Suppressor macrophage treated with lipopolysaccharide for 1 hour (primary cell): ENCODE measurements around the gene PCDHGA3.
"Not testable (repeated sequence)": the region's sequence is repeated elsewhere in the genome, so short reads cannot be mapped to it uniquely, and the experiment has no call there.

Source experiments
- DNase-seq, 3 donors: peaks; one replicate each; pipeline ENCODE4 v3.0.0-alpha.2; 2020 to 2022

The PCDHGA3 gene

DNA sequence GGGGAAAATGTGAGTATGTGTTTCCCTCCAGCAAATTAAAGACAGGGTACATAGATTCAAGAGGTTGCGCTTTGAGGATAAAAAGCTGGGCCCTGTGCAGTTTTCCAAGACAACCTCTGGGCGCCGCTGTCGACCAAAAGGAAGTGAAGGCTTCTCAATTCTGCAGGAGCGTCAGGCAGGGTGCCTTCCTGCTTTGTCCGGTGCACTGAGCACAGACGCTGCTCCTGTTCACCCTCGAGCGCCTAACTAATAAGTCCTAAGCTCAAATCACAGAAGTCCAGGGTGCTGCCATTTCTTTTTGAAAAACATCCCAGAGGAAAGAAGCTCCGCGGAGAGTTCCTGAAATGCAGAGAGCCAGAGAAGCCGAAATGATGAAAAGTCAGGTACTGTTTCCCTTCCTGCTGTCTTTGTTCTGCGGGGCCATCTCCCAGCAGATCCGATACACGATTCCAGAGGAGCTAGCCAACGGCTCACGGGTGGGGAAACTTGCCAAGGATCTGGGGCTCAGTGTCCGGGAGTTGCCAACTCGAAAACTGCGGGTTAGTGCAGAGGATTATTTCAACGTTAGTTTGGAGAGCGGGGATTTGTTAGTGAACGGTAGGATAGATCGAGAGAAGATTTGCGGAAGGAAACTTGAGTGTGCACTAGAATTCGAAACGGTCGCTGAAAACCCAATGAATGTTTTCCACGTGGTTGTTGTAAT lies 6.4 kb downstream of the PCDHGA3 start, which contains the start of gene PCDHGB1:
PCDHGB1 (plus strand) TSS at position 183 of the 703 bp plus-strand sequence; CDS start at position 345, 162 bp downstream.
- DNase-seq = peak in 2 of 3 donors; percentile 31 to 51

DNA sequence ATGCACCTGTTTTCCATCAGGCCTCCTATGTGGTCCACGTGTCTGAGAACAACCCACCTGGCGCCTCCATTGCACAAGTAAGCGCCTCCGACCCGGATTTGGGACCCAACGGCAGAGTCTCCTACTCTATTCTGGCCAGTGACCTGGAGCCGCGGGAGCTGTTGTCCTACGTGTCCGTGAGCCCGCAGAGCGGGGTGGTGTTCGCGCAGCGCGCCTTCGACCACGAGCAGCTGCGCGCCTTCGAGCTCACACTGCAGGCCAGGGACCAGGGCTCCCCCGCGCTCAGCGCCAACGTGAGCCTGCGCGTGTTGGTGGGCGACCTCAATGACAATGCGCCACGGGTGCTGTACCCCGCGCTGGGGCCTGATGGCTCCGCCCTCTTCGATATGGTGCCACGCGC lies 8.0 kb downstream of the PCDHGA3 start:
- no peak for DNase-seq

DNA sequence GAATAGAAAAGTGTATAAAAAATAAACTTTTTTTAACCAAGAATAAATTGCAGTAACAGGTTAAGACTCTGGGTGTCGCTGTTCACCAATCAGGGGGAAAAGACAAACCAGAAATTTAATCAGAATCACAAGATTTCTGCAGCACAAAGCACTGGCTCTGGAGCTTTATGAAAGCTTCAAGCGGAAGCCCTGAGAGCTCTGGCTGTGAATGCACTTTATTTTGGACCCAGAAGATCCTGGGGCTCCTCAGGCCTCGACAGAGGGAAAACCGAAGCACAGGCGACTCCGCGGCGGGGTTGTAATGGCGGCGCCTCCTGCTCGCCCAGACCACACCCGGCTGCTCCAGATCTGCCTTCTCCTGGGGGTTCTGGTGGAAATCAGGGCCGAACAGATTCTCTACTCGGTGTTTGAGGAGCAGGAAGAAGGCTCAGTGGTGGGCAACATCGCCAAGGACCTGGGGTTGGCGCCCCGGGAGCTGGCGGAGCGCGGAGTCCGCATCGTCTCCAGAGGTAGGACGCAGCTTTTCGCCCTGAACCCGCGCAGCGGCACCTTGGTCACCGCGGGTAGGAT lies 11.4 kb downstream of the PCDHGA3 start, which contains the start of gene PCDHGA4:
PCDHGA4 (plus strand) TSS at position 122 of the 570 bp plus-strand sequence; CDS start at position 209, 87 bp downstream.
- peak in 1 of 3 donors; percentile 11 for DNase-seq

DNA sequence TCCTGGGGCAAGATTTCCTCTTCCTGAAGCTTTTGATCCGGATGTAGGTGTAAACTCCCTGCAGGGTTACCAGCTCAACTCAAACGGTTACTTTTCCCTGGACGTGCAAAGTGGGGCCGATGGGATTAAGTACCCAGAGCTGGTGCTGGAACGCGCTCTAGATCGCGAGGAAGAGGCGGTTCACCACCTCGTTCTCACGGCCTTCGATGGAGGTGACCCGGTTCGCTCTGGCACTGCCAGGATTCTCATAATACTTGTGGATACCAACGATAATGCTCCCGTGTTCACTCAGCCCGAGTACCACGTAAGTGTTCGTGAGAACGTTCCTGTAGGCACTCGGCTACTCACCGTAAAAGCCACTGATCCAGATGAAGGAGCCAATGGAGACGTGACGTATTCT lies 12.0 kb downstream of the PCDHGA3 start:
- DNase-seq = no peak

- no peak for DNase-seq
Observed at GRCh38 chr5:141356133-141356532, 12.5 kb downstream of the PCDHGA3 start.

DNA sequence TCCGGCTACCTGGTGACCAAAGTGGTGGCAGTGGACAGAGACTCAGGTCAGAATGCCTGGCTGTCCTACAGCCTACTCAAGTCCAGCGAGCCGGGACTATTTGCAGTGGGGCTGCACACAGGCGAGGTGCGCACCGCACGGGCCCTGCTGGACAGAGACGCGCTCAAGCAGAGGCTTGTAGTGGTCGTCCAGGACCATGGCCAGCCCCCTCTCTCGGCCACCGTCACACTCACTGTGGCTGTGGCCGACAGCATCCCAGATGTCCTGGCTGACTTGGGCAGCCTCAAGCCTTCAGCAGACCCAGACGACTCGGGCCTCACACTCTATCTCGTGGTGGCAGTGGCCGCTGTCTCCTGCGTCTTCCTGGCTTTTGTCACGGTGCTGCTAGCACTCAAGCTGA lies 13.3 kb downstream of the PCDHGA3 start:
- DNase-seq = no peak

GRCh38 chr5:141359790-141360426 lies 16.3 kb downstream of the PCDHGA3 start, which contains the start of gene PCDHGB2:
TSS of gene PCDHGB2 (plus strand) at chr5:141359994. CDS start at chr5:141360136, 142 bp downstream.
- peak; percentile 31 to 43 (median 38) for DNase-seq

DNA sequence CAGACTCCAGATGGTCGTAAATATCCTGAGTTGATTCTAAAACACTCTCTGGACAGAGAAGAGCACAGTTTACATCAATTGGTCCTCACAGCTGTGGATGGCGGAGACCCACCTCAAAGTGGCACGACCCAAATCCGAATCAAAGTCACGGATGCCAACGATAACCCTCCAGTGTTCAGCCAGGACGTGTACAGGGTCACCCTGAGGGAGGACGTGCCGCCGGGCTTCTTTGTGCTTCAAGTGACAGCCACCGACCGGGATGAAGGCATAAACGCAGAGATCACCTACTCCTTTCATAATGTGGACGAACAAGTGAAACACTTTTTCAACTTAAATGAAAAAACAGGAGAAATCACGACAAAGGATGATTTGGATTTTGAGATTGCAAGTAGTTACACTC lies 17.1 kb downstream of the PCDHGA3 start:
- DNase-seq = no peak

DNA sequence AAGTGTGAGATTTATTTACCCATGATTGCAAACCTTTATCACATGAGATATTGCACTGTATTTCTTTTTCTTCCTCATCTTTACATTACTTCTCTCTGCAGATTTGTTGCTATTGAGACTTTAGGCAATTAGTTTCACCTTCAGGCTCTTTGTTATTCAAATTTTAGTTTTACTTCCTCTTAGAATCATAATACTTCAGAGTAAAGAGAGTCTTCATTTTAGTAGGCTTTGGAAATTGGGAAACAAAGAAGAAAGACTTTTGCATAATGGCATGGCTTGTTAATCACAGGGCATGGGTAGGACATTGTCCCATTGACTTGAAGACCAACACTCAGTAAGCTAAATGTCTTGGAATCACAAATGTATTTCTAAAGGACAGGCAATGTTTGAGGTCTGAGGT lies 19.1 kb downstream of the PCDHGA3 start:
- DNase-seq = no peak

DNA sequence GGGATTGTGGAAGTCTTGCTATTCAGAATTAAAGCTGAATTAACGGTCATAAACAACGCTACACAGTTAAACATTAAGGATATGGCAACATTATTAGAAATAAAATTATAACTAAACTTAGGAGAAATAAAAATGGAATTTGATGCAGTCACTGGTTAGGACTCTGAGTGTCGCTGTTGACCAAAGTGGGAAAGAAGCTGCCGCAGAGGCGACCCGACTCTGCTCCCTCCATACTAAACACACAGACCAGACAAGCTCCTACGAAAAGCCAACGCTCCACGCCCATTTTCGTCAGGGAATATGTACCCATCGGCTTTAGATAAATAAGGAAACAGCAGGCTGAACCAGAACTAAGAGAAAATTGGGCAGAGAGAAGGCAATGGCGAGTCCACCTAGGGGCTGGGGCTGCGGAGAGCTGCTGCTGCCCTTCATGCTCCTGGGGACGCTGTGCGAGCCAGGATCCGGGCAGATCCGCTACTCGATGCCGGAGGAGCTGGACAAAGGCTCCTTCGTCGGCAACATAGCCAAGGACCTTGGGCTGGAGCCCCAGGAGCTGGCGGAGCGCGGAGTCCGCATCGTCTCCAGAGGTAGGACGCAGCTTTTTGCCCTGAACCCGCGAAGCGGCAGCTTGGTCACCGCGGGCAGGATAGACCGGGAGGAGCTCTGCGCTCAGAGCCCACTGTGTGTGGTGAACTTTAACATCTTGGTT lies 20.5 kb downstream of the PCDHGA3 start, which contains the start of gene PCDHGA5:
PCDHGA5 (plus strand) TSS at position 211 of the 709 bp plus-strand sequence; CDS start at position 380, 169 bp downstream.
- DNase-seq = no peak

DNA sequence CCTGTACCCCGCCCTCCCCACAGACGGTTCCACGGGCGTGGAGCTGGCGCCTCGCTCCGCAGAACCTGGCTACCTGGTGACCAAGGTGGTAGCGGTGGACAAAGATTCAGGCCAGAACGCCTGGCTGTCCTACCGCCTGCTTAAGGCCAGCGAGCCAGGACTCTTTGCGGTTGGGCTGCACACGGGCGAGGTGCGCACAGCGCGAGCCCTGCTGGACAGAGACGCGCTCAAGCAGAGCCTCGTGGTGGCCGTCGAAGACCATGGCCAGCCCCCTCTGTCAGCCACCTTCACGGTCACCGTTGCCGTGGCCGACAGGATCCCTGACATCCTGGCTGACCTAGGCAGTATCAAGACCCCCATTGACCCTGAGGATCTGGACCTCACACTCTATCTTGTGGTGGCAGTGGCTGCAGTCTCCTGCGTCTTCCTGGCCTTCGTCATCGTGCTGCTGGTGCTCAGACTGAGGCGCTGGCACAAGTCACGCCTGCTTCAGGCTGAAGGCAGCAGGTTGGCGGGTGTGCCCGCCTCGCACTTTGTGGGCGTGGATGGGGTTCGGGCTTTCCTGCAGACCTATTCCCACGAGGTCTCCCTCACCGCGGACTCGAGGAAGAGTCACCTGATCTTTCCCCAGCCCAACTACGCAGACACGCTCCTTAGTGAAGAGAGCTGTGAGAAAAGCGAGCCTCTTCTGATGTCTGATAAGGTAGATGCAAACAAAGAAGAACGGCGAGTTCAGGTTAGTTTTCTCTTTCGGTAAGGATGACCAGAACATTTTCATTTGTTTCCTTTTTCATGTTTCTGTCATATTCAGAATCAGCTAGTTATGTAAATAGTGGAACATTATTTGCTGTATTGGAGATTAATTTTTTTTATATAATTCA lies 22.6 kb downstream of the PCDHGA3 start:
- DNase-seq = no peak

DNA sequence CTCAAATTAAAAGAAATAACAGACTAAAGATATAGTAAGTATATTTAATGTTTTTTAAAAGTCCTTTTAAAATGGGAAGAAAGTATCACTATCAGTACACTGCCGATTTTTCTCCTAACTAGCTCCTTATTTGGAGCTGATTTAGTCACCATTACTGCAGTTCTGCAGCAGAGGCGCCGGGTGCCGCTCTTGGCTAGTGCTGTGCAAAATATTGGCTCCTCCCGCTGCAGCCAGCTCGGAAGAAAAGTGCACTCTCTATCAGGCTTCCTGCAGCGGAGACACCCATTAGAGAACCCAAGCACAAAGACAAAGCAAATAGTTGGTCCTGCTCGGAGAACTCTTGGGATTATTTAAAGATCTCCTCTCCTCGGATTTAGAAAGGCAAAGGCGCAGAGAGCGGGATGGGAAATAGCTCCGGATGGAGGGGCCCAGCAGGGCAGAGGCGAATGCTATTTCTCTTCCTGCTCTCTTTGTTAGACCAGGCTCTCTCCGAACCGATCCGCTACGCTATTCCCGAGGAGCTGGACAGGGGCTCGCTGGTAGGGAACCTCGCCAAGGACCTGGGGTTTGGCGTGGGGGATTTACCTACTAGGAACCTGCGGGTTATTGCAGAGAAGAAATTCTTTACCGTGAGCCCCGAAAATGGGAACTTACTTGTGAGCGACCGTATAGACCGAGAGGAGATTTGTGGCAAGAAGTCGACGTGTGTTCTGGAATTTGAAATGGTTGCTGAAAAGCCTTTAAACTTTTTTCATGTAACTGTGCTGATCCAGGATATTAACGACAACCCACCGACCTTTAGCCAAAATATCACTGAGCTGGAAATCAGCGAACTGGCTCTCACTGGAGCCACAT lies 26.6 kb downstream of the PCDHGA3 start, which contains the start of gene PCDHGB3:
PCDHGB3 (plus strand) TSS at position 249 of the 855 bp plus-strand sequence; CDS start at position 402, 153 bp downstream.
- peak; percentile 34 to 51 (median 39) for DNase-seq

DNA sequence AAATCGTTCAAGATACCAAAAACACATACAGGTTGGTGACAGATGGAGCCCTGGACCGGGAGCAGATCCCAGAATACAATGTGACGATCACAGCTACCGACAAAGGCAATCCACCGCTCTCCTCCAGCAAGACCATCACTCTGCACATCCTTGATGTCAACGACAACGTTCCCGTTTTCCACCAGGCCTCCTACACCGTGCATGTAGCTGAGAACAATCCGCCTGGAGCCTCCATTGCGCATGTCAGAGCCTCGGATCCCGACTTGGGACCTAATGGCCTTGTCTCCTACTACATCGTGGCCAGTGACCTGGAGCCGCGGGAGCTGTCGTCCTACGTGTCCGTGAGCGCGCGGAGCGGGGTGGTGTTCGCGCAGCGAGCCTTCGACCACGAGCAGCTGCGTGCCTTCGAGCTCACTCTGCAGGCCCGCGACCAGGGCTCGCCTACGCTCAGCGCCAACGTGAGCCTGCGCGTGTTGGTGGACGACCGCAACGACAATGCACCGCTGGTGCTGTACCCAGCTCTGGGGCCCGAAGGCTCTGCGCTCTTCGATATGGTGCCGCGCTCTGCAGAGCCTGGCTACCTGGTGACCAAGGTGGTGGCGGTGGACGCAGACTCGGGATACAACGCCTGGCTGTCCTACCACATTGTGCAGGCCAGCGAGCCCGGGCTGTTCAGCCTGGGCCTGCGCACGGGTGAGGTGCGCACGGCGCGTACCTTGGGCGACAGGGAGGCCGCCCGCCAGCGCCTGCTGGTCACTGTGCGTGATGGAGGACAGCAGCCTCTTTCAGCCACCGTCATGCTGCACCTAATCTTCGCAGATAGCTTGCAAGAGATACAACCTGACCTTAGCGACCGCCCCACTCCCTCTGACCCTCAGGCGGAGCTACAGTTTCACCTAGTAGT lies 28.2 kb downstream of the PCDHGA3 start:
- DNase-seq = no peak

GRCh38 chr5:141373673-141374317 lies 30.2 kb downstream of the PCDHGA3 start, which contains the start of gene PCDHGA6:
TSS of gene PCDHGA6 (plus strand) at chr5:141373891. CDS start at chr5:141374084, 193 bp downstream.
- no peak for DNase-seq

DNA sequence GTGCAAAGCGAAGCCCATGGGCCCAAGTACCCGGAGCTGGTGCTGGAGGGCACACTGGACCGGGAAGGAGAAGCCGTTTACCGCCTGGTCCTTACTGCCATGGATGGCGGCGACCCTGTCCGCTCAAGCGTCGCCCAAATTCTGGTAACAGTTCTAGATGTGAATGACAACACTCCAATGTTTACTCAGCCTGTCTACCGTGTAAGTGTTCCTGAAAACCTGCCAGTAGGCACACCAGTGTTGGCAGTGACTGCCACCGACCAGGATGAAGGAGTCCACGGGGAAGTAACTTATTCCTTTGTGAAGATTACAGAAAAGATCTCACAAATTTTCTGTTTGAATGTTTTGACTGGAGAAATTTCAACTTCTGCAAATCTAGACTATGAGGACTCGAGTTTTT lies 31.0 kb downstream of the PCDHGA3 start:
- no peak for DNase-seq

GRCh38 chr5:141375444-141376155 lies 32.0 kb downstream of the PCDHGA3 start:
- DNase-seq = not testable (repeated sequence)

GRCh38 chr5:141382469-141383294 lies 39.1 kb downstream of the PCDHGA3 start, which contains the start of gene PCDHGA7:
TSS of gene PCDHGA7 (plus strand) at chr5:141382742. CDS start at chr5:141382900, 158 bp downstream.
- DNase-seq = peak in 1 of 3 donors; percentile 7
